HCT116 (cell line): ENCODE measurements around the gene S100A7A. TPM values are rescaled to one million over a fixed set of nuclear protein-coding genes. Genes with fewer than 3 reads are reported as not detected.

Experiments
- ATAC-seq: fragments of 200-7000 bp; cut with Tn5 transposase; 2 replicates; pipeline ENCODE4 v1.9.1; 2020; ENCODE audit warnings: mild to moderate bottlenecking, moderate library complexity
- BruUV-seq: library from RNA; stranded (reverse); fragments of 400-500 nt; replicated peaks from 2 replicates; lab custom pipeline; 2021; lab: Mats Ljungman, UMichigan
- CTCF ChIA-PET: fragments of 300-600 bp; sonication (Branson Sonifier 250); formaldehyde crosslinking; loops from one replicate; lab custom pipeline; 2021; ENCODE audit warnings: antibody characterized with exemption; lab: Charles Lee
- POLR2A ChIA-PET: fragments of 300-600, 350-600 bp; sonication (Branson Sonifier 250); formaldehyde crosslinking; loops from one replicate; lab custom pipeline; 2021; ENCODE audit warnings: antibody characterized with exemption; lab: Charles Lee
- RAD21 ChIA-PET, 2 experiments: fragments of 300-600 bp; sonication (Branson Sonifier 250); formaldehyde crosslinking; loops; one replicate each; lab custom pipeline; 2023; ENCODE audit warnings: low total read pairs in 2 of 2; ENCODE audit not compliant: uncharacterized antibody in 2 of 2, unreplicated experiment in 2 of 2, low non-redundant PET in 1 of 2; lab: Charles Lee
- DNase-seq: peaks from one replicate; pipeline ENCODE4 v3.0.0-alpha.2; 2010; ENCODE audit warnings: low read depth, low spot score
- H2AFZ ChIP-seq: fragments of 200-600 bp; shearing (Covaris generic), sonication (generic); 2 replicates; pipeline ENCODE4 v1.6.1; 2017; ENCODE audit warnings: low read depth, mixed run types, mixed read lengths, antibody characterized with exemption, low read length; ENCODE audit not compliant: poor library complexity, severe bottlenecking
- H3K27ac ChIP-seq: 2 replicates; pipeline ENCODE4 v1.5.1; 2012; ENCODE audit warnings: low read depth, low read length
- H3K27me3 ChIP-seq: fragments of 200-600 bp; sonication (generic); 2 replicates; pipeline ENCODE4 v1.6.1; 2016; ENCODE audit warnings: mixed run types, low read length, mixed read lengths; ENCODE audit not compliant: insufficient read depth
- H3K36me3 ChIP-seq, 2 experiments: fragments of 200-500 bp in 1 of 2; fragments of 200-600 bp in 1 of 2; sonication (Bioruptor generic) in 1 of 2; sonication (generic) in 1 of 2; 2 replicates each; pipeline versions ENCODE4 v1.5.1 to v1.6.1; 2014 to 2016; ENCODE audit warnings: low read length in 2 of 2, inconsistent platforms in 1 of 2, mixed read lengths in 1 of 2, mixed run types in 1 of 2; ENCODE audit not compliant: insufficient read depth in 2 of 2, control insufficient read depth in 1 of 2
- H3K4me1 ChIP-seq, 2 experiments: fragments of 200-600 bp in 1 of 2; sonication (generic) in 1 of 2; 2 replicates each; pipeline versions ENCODE4 v1.5.1 to v1.6.1; 2012 to 2017; ENCODE audit warnings: low read length in 2 of 2, inconsistent platforms in 1 of 2, mild to moderate bottlenecking in 1 of 2, mixed read lengths in 1 of 2, mixed run types in 1 of 2, moderate library complexity in 1 of 2; ENCODE audit not compliant: insufficient read depth in 2 of 2, control insufficient read depth in 1 of 2
- H3K4me2 ChIP-seq: fragments of 200-600 bp; sonication (generic); 2 replicates; pipeline ENCODE4 v1.6.1; 2017; ENCODE audit warnings: mixed run types, low read length, mixed read lengths
- H3K4me3 ChIP-seq, 2 experiments: fragments of 200-600 bp in 1 of 2; sonication (generic) in 1 of 2; replicated peaks in 1 of 2; 2 replicates each; pipeline ENCODE4 v1.5.1; 2011 to 2016; ENCODE audit warnings: low read length in 2 of 2, control low read depth in 1 of 2, low read depth in 1 of 2, mild to moderate bottlenecking in 1 of 2, mixed read lengths in 1 of 2, mixed run types in 1 of 2
- H3K79me2 ChIP-seq: fragments of 200-600 bp; sonication (generic); 2 replicates; pipeline ENCODE4 v1.6.1; 2017; ENCODE audit warnings: mild to moderate bottlenecking, mixed run types, low read length, moderate library complexity, mixed read lengths; ENCODE audit not compliant: insufficient read depth
- H3K9ac ChIP-seq: fragments of 200-600 bp; sonication (generic); 2 replicates; pipeline ENCODE4 v1.6.1; 2016; ENCODE audit warnings: low read length, mixed read lengths
- H3K9me2 ChIP-seq: fragments of 200-600 bp; sonication (generic), shearing (Covaris generic); 2 replicates; pipeline ENCODE4 v1.6.1; 2017; ENCODE audit warnings: mixed run types, mild to moderate bottlenecking, moderate library complexity; ENCODE audit not compliant: insufficient read depth
- H3K9me3 ChIP-seq, 2 experiments: fragments of 200-500 bp in 1 of 2; fragments of 200-600 bp in 1 of 2; sonication (Bioruptor generic) in 1 of 2; sonication (generic) in 1 of 2; 2 replicates each; pipeline ENCODE4 v1.6.1; 2014 to 2017; ENCODE audit warnings: low read length in 2 of 2, mixed read lengths in 2 of 2, inconsistent platforms in 1 of 2, low read depth in 1 of 2, mild to moderate bottlenecking in 1 of 2, mixed run types in 1 of 2, moderate library complexity in 1 of 2; ENCODE audit not compliant: control insufficient read depth in 1 of 2, insufficient read depth in 1 of 2
- H4K20me1 ChIP-seq: fragments of 200-600 bp; sonication (generic), shearing (Covaris generic); 2 replicates; pipeline ENCODE4 v1.6.1; 2017; ENCODE audit warnings: mixed run types, mild to moderate bottlenecking, moderate library complexity; ENCODE audit not compliant: insufficient read depth
- ELF1 ChIP-seq: IDR thresholded peaks from 2 replicates; pipeline ENCODE4 v1.6.1; 2012; ENCODE audit warnings: low read depth, borderline replicate concordance
- EZH2 ChIP-seq: fragments of 200-600 bp; sonication (generic); IDR thresholded peaks from 2 replicates; pipeline ENCODE4 v1.6.1; 2017; ENCODE audit warnings: antibody characterized with exemption, mixed run types
- EZH2phosphoT487 ChIP-seq: fragments of 200-600 bp; IDR thresholded peaks from 2 replicates; pipeline ENCODE4 v1.6.1; 2018; ENCODE audit warnings: antibody characterized with exemption, borderline replicate concordance
- JUND ChIP-seq: IDR thresholded peaks from 2 replicates; pipeline ENCODE4 v1.6.1; 2012
- RAD21 ChIP-seq: IDR thresholded peaks from 2 replicates; pipeline ENCODE4 v1.6.1; 2012; ENCODE audit warnings: low read depth, mild to moderate bottlenecking
- SIN3A ChIP-seq: IDR thresholded peaks from 2 replicates; pipeline ENCODE4 v1.6.1; 2012; ENCODE audit warnings: low read depth
- SP1 ChIP-seq: IDR thresholded peaks from 2 replicates; pipeline ENCODE4 v1.6.1; 2012; ENCODE audit warnings: low read depth
- SRF ChIP-seq: IDR thresholded peaks from 2 replicates; pipeline ENCODE4 v1.6.1; 2012; ENCODE audit warnings: low read depth
- TCF7L2 ChIP-seq: IDR thresholded peaks from 2 replicates; pipeline ENCODE4 v1.7.0; 2011; ENCODE audit warnings: borderline replicate concordance, inconsistent platforms; ENCODE audit not compliant: insufficient read depth, insufficient read length; ENCODE audit errors: extremely low read depth
- YY1 ChIP-seq: IDR thresholded peaks from 2 replicates; pipeline ENCODE4 v1.6.1; 2011; ENCODE audit warnings: low read length, low read depth, moderate library complexity, mild to moderate bottlenecking; ENCODE audit not compliant: insufficient replicate concordance; ENCODE audit errors: extremely low read depth
- ZFX ChIP-seq: fragments of 450-650 bp; IDR thresholded peaks from 2 replicates; pipeline ENCODE4 v1.6.1; 2017
- intact Hi-C: fragments of 100-400 bp; cut with micrococcal nuclease; formaldehyde crosslinking; loops from 2 replicates; pipeline ENCODE4 v1.10.0; 2022
- total RNA-seq: library from RNA; stranded (reverse); gene quantifications from one replicate; pipeline ENCODE4 v1.2.1, GENCODE V29; 2021; ENCODE audit not compliant: unreplicated experiment
- TF ChIP-seq, protein P1 (sequence below): IDR thresholded peaks from 2 replicates; pipeline ENCODE4 v1.6.1; 2011; ENCODE audit warnings: mild to moderate bottlenecking, low read length, moderate library complexity; ENCODE audit not compliant: insufficient replicate concordance; ENCODE audit errors: extremely low read depth
- TF ChIP-seq, protein P2 (sequence below): IDR thresholded peaks from 2 replicates; pipeline ENCODE4 v1.6.1; 2012
- TF ChIP-seq, protein P3 (sequence below): IDR thresholded peaks from 2 replicates; pipeline ENCODE4 v1.6.1; 2012
- TF ChIP-seq, protein P4 (sequence below): IDR thresholded peaks from 2 replicates; pipeline ENCODE4 v1.6.1; 2012; ENCODE audit warnings: low read depth

The S100A7A gene
- total RNA-seq, 1 experiment from 2014 or later = not detected

DNA sequence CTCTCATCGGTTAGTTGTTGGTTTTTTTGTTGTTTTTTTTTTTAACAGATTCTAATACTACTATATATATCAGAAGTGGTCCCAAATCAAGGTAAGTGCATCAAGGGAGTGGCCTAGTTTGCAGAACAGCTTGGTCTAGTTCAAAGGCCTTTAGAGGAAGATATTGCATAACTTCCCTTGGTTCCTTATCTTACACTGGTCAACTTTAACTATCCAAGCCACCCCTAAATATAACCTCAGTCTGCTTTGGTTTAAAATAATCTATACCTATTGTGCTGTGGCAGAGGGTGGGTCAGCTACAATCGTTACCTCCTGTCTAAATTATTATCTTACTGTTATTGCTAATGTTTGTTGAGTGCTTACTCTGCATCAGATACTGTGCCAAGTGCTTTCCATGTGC lies 47.8 kb upstream of the S100A7A start:
- H3K9me2 ChIP-seq = no peaks in the 10 kb centered on the region
- ChIA-PET RAD21 (no interaction called here), CTCF (no interaction called here), POLR2A (no interaction called here)
- H3K4me1 ChIP-seq = no peaks in the 10 kb centered on the region
- no peaks in the 10 kb centered on the region for H4K20me1 ChIP-seq
- H3K36me3 ChIP-seq = no peaks in the 10 kb centered on the region
- H2AFZ ChIP-seq = no peak overlapping the region
- H3K27me3 ChIP-seq = peaks cover 30% of the 10 kb centered on the region
- H3K27ac ChIP-seq = no peak overlapping the region
- H3K9me3 ChIP-seq = no peaks in the 10 kb centered on the region
- BruUV-seq = no TSS peak
- H3K9ac ChIP-seq = no peak overlapping the region
- H3K4me2 ChIP-seq = no peak overlapping the region
- intact Hi-C loops = no loop called here
- TF ChIP-seq TCF7L2 (no peak), ELF1 (no peak), RAD21 (no peak), ZFX (no peak), SP1 (no peak), JUND (no peak), EZH2 (no peak), YY1 (no peak), SRF (no peak), SIN3A (no peak), EZH2phosphoT487 (no peak)
- TF ChIP-seq, protein P1, sequence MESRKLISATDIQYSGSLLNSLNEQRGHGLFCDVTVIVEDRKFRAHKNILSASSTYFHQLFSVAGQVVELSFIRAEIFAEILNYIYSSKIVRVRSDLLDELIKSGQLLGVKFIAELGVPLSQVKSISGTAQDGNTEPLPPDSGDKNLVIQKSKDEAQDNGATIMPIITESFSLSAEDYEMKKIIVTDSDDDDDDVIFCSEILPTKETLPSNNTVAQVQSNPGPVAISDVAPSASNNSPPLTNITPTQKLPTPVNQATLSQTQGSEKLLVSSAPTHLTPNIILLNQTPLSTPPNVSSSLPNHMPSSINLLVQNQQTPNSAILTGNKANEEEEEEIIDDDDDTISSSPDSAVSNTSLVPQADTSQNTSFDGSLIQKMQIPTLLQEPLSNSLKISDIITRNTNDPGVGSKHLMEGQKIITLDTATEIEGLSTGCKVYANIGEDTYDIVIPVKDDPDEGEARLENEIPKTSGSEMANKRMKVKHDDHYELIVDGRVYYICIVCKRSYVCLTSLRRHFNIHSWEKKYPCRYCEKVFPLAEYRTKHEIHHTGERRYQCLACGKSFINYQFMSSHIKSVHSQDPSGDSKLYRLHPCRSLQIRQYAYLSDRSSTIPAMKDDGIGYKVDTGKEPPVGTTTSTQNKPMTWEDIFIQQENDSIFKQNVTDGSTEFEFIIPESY = no peak
- TF ChIP-seq, protein P2, sequence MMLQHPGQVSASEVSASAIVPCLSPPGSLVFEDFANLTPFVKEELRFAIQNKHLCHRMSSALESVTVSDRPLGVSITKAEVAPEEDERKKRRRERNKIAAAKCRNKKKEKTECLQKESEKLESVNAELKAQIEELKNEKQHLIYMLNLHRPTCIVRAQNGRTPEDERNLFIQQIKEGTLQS = no peak
- TF ChIP-seq, protein P3, sequence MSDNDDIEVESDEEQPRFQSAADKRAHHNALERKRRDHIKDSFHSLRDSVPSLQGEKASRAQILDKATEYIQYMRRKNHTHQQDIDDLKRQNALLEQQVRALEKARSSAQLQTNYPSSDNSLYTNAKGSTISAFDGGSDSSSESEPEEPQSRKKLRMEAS = no peak
- TF ChIP-seq, protein P4, sequence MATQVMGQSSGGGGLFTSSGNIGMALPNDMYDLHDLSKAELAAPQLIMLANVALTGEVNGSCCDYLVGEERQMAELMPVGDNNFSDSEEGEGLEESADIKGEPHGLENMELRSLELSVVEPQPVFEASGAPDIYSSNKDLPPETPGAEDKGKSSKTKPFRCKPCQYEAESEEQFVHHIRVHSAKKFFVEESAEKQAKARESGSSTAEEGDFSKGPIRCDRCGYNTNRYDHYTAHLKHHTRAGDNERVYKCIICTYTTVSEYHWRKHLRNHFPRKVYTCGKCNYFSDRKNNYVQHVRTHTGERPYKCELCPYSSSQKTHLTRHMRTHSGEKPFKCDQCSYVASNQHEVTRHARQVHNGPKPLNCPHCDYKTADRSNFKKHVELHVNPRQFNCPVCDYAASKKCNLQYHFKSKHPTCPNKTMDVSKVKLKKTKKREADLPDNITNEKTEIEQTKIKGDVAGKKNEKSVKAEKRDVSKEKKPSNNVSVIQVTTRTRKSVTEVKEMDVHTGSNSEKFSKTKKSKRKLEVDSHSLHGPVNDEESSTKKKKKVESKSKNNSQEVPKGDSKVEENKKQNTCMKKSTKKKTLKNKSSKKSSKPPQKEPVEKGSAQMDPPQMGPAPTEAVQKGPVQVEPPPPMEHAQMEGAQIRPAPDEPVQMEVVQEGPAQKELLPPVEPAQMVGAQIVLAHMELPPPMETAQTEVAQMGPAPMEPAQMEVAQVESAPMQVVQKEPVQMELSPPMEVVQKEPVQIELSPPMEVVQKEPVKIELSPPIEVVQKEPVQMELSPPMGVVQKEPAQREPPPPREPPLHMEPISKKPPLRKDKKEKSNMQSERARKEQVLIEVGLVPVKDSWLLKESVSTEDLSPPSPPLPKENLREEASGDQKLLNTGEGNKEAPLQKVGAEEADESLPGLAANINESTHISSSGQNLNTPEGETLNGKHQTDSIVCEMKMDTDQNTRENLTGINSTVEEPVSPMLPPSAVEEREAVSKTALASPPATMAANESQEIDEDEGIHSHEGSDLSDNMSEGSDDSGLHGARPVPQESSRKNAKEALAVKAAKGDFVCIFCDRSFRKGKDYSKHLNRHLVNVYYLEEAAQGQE = no peak
- ATAC-seq (no peak), DNase-seq (no peak)
- H3K4me3 ChIP-seq = no peak overlapping the region
- H3K79me2 ChIP-seq = no peaks in the 10 kb centered on the region
